Kidney capillary endothelial cell (primary cell): ENCODE measurements around the gene TMPRSS4.

Source experiments
- DNase-seq: peaks from one replicate; pipeline ENCODE4 v3.0.0-alpha.2; 2018; ENCODE audit warnings: low spot score

TMPRSS4 gene

GRCh38 chr11:118080296-118080695 lies 3.4 kb downstream of the TMPRSS4 start:
- DNase-seq = no peak

DNA sequence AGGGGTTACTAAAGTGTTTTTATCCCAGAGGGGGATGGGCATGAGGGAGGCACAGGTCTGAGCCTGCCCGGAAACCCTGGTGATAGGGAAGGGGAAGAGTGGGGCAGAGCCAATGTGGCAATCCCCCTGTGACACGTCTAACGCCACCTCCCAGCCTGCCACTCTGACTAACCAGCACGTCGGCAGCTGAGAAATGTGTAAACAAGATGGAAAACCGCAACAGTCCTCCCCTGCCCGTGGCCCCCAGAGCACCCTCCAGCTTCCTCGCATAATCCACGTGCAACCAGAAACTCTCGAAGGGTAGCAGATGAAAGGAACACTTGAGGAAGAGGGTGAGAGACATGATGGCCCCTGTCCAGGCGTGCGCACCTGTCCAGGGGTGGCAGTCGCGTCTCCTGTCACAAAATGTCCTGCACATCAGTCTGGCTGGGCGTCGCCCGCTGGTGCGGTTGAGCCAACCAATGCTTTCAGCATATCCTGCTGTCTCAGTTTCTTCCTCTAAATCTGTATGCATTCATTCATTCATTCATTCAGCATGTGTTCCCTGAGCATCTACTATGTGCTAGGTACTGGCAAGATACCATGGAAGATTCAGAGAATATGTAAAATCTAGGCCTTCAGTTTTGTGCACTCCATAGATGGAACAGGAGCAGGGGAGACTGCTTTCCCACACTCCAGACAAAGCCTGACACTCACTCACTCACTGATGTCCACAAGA lies 4.5 kb downstream of the TMPRSS4 start:
- DNase-seq = no peak

- no peak for DNase-seq
These were observed 6.1 kb downstream of the TMPRSS4 start for GRCh38 chr11:118082880-118083552.

- DNase-seq = peak; percentile 66
These were observed 7.4 kb downstream of the TMPRSS4 start for GRCh38 chr11:118084247-118084646.

DNA sequence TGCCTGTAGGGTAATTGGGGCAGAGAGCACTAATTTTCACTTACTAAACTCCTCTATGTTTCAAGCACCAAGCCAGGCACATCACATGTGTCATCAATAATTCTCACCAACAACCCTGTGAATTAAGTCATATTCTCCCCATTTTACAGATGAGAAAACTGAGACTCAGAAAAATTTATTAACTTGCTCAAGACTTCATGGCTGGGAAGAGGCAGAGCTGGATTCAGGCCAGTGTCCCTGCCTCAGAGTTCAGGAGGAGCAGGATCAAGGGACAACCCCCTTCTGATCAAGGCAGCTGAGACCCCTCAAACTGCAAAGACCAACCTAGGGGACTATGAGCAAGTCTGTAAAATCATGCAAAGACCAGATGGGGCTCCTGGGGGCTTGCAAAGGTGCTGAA lies 7.8 kb downstream of the TMPRSS4 start:
- no peak for DNase-seq

- no peak for DNase-seq
These were observed 10.3 kb downstream of the TMPRSS4 start, which contains the start of gene SMIM35 for GRCh38 chr11:118086913-118087768. SMIM35 (minus strand) TSS chr11:118086963; CDS start chr11:118086757, 206 bp downstream.

- DNase-seq = no peak
These were observed 11.1 kb downstream of the TMPRSS4 start for GRCh38 chr11:118087931-118088330.

DNA sequence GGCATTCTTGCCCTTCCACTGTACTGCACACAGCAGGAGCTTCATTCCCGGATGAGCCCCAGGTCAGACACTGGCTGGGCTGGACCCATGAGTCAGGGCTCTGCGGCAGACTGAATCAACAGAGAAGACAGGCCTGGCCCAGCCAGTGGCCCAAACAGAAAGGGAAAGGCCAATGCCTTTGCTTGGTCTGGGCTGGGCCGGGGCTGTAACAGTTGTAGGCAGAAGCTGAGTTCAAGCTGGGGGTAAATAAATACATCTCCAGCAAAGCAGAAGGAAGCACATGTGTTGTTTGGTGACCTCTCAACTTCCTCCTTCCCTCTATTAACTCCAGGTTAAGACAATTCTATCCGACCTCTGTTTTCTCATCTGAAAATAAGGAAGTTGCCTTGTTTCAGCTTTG lies 11.7 kb downstream of the TMPRSS4 start:
- no peak for DNase-seq

- no peak for DNase-seq
These were observed 13.8 kb downstream of the TMPRSS4 start for GRCh38 chr11:118090545-118091162.

GRCh38 chr11:118091690-118092089 lies 14.8 kb downstream of the TMPRSS4 start:
- DNase-seq = no peak

DNA sequence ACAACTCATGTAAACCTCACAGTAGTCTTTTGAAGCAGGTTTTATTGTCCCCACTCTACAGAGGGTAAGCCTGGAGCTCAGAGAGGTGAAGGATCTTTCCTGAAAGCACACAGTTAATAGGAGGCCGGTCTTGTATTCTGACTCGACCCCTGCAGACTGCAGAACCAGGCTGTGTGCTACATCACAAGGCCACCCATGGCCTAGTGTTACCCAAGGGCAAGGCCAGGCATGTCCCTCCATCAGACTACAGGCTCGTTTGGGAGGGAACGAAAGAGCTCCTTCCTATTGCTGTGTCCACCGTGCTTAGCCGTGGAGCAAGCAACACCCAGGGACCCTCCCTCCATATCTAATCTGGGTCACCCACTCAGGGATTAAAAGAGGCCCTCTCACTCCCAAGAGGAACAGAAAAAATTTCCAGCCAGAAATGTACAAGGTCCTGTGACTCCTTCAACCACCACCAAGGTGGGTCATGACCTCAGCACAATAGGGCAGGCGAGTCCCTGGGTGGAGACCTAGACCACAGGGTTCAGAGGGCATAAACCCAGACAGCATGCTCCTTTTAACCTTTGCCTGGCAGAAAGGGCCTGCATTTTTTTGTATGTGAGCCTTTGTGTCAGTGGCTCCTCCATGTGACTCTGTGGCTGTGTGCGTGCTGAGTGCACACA lies 16.2 kb downstream of the TMPRSS4 start:
- no peak for DNase-seq

DNA sequence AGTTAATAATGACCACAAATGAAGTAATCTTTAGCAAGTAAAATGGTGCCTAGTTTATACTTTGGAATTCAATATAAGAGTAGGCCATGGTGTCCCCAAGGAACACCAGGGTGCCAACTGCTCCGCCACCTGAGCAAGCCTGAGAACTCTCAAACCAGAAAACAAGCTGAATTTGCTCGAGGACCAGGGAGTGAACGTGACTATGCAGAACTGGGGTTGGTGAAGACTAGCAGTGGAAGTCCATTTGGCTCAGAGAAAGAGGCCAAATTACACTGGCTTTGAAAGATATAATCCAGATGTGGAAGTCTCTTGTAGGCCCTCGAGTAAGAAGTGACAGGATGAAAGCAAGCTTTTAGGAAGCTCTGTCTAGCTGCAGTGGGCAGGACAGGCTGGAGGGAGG lies 18.6 kb downstream of the TMPRSS4 start:
- DNase-seq = no peak

DNA sequence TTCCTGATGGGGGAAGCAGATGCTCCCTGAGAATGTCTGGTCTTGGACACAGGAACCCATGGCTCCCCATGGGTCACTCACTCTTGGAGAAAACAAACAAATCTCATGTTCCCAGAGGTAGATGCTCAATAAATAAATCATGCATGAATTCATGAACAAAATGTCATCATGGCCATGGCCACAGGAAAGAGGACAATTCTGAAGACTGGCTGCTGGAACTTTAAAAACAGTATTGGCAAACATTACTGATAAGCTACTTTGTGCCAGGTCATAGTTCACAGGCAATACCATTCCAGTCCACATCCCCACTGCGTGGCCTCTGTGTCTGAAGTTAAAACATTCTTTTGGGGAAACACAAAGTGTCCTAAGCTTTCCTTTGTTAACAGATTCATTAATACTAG lies 19.1 kb downstream of the TMPRSS4 start:
- DNase-seq = no peak

DNA sequence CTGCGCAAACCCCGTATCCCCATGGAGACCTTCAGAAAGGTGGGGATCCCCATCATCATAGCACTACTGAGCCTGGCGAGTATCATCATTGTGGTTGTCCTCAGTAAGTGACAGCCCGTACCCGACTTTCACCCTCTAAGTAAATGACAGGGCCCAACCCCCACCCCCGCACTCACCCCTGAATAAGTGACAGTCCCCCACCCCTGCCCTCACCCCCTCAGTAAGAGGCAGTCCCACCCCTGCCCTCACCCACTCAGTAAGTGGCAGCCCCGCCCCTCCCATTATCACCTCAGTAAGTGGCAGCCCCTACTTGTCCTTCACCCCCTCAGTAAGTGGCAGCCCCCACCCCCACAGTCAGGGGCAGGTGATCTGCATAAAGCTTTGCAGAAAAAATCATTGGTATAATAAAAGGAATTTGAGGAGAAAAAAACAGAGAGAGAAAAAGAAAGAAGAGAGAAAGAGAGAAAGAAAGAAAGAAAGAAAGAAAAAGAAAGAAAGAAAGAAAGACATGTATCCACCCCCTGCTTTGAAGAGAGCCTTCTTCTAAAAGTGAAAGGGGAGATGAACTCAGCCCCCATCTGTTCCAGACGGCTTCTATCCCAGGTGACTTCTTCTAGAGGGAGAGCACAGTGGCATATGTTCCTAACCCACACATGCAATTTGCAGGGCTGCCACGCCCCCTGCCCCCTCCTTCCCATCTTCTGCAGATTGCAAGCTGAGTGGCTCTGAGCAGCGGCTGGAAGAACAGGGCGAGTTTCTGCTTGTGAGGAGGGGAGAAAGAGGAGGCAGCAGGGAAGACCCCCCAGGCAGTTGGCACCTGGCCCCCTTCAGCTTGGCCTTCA lies 22.3 kb downstream of the TMPRSS4 start:
- DNase-seq = no peak

DNA sequence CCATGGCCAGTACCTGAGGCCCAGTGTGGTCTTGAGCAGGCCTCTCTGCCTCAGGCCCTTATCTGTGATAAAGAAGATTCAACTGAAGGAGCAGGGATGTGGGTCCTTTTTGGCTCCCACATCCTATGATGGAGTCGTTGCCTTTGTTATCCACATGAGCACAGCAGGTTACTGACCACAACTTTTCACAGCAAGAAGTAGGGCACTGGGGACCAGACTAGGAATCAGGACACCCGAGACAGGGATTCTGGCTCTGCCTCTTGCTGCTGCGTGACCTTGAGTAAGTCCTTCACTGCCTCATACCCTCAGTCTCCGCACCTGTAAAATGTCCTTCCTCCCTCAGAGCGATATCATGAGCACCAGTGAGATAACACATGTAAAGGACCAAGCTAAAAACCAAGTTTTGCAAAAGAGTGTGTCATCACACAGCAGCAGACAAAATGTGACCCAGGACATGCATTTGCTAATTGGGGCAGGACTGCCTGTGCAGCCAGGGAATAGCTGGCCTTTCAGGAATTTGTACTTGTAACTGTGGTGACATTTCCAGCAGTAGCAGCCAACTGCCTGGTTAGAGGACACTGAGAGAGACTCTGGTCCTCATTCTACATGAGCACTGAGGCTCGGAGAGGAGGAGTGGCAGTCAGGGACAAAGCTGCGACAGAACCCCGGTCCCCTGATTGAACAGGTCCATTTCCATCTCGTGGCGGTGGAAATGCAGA lies 23.1 kb downstream of the TMPRSS4 start:
- no peak for DNase-seq

- no peak for DNase-seq
These were observed 23.9 kb downstream of the TMPRSS4 start for GRCh38 chr11:118100691-118101232.

DNA sequence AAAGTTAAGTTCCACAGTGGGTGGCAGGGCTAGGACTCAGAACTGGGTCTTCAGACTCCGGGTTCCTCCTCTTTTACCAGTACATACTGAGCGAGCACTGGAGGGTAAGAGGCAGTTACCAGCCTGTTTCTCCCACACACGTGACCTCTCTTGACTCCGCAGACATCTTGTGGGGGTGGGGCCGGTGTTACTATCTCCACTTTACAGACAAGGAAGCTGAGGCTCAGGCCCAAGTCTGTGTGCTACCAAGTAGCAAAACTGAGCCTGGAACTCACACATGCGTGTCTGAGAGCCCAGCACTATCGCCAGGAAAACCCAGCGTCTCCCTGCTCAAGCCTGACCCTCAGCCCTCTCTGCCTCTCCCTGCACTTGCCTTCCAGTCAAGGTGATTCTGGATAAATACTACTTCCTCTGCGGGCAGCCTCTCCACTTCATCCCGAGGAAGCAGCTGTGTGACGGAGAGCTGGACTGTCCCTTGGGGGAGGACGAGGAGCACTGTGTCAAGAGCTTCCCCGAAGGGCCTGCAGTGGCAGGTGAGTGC lies 25.9 kb downstream of the TMPRSS4 start:
- no peak for DNase-seq

- DNase-seq = no peak
These were observed 27.6 kb downstream of the TMPRSS4 start for GRCh38 chr11:118104491-118104890.

- DNase-seq = no peak
These were observed 28.9 kb downstream of the TMPRSS4 start for GRCh38 chr11:118105657-118106305.
